Astrocyte of the spinal cord (primary cell): Measurements from ENCODE around the gene ZEB1.
"Not testable (repeated sequence)": the region's sequence is repeated elsewhere in the genome, so short reads cannot be mapped to it uniquely, and the experiment has no call there.

Experiments
- DNase-seq: peaks from one replicate; pipeline ENCODE4 v3.0.0; 2011; ENCODE audit warnings: low read depth, low spot score
- H3K4me3 ChIP-seq: 2 replicates; pipeline ENCODE4 v1.5.1; 2011; ENCODE audit warnings: low read depth, mild to moderate bottlenecking, low read length, moderate library complexity
- in situ Hi-C: cut with HindIII; loops from 2 replicates; pipeline ENCODE4 v1.10.0; 2017; ENCODE audit warnings: low sequenced_read_pairs
- TF ChIP-seq, protein P1 (sequence below): IDR thresholded peaks from 2 replicates; pipeline ENCODE4 v1.5.1; 2012; ENCODE audit warnings: low read depth, mild to moderate bottlenecking, low read length, inconsistent platforms

Gene ZEB1

DNA sequence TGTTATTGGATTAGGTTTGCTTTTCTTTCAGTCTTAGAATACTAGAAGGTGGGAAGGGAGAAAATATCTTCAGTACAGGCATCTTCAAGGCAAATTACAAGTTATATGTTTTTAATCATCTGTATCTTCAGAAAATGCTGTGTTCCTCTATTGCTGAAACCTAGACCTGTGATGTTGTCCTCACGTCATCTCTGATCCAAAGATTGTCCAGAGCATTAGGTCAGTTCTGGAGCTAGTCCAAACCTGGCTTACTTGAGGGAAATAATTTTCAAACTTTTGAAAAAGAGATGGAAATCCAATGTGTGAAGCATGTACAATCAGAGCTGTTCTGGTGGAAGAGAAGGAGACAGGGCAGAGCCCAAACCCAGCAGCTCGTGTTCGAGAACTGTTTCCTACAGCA is 217.3 kb downstream of the ZEB1 start:
- no peak overlapping the region for H3K4me3 ChIP-seq
- DNase-seq = no peak
- TF ChIP-seq, protein P1, sequence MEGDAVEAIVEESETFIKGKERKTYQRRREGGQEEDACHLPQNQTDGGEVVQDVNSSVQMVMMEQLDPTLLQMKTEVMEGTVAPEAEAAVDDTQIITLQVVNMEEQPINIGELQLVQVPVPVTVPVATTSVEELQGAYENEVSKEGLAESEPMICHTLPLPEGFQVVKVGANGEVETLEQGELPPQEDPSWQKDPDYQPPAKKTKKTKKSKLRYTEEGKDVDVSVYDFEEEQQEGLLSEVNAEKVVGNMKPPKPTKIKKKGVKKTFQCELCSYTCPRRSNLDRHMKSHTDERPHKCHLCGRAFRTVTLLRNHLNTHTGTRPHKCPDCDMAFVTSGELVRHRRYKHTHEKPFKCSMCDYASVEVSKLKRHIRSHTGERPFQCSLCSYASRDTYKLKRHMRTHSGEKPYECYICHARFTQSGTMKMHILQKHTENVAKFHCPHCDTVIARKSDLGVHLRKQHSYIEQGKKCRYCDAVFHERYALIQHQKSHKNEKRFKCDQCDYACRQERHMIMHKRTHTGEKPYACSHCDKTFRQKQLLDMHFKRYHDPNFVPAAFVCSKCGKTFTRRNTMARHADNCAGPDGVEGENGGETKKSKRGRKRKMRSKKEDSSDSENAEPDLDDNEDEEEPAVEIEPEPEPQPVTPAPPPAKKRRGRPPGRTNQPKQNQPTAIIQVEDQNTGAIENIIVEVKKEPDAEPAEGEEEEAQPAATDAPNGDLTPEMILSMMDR = no peak
- in situ Hi-C loops = no loop called here

GRCh38 chr10:31549896-31550295 is 230.9 kb downstream of the ZEB1 start:
- in situ Hi-C loops = no loop called here
- no peak for DNase-seq
- no peak overlapping the region for H3K4me3 ChIP-seq
- TF ChIP-seq, protein P1 = no peak

GRCh38 chr10:31554556-31554955 is 235.5 kb downstream of the ZEB1 start:
- H3K4me3 ChIP-seq = no peak overlapping the region
- in situ Hi-C loops = no loop called here
- TF ChIP-seq, protein P1 = no peak
- peak; percentile 81 for DNase-seq

DNA sequence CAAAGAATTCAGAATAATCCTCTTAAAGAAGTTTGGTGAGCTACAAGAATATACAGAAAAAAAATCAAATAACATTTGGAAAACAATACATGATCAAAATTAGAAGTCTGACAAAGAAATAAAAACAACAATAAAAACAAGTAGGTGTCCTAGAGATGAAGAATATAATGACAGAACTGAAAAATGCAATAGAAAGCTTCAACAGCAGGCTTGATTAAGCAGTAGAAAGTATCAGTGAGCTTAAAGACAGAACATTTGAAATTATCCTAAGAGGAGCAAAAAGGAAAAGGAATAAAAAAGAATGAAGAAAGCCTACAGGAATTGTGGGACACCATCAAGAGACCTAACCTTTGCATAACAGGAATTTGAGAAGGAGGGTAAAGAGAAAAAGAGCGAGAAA is 238.8 kb downstream of the ZEB1 start:
- no peak for DNase-seq
- TF ChIP-seq, protein P1 = no peak
- in situ Hi-C loops = no loop called here
- H3K4me3 ChIP-seq = no peak overlapping the region

DNA sequence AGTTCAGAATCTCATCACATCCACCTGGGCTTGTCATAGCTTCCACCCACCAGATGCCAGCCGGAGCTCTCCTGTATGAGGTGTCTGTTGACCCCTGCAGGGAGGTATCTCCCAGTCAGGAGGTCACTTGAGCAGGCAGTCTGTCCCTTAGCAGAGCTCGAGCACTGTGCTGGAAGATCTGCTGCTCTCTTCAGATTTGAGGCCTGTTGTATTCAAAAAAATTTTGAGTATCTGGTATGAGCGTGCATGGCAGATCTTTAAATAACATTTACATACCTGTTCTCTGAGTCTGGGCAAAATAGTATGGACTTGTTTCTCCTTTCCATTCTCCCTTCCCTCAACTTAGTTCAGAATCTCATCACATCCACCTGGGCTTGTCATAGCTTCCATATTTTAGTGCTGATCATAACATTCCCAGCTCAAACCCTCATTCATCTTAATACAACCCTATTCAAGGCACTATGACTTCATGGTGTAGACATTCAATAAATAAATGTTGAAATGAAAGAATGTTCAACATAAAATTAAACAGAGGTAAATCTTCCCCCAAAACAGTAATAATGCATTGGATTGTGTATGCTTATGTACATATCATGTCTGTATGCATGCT is 249.3 kb downstream of the ZEB1 start:
- H3K4me3 ChIP-seq, in situ Hi-C loops, DNase-seq: not testable (repeated sequence)

DNA sequence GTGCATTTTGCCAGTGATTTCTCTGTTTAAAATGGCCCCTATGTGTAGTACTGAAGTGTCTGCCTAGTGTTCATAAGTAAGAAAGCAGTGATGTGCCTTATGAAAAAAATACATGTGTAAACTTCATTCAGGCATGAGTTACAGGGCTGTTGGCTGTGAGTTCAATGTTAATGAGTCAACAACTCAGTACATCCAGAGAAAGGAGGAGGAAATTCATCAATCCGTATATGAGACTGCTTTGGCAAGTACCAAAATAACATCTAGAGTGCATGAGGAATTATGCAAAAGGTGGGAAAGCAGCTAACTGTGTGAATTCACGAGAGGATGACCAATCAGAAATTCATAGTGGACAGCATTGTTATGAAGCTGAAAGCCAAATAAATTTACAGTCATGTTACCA is 255.6 kb downstream of the ZEB1 start:
- H3K4me3 ChIP-seq = no peak overlapping the region
- in situ Hi-C loops = no loop called here
- DNase-seq = no peak
- TF ChIP-seq, protein P1 = no peak

DNA sequence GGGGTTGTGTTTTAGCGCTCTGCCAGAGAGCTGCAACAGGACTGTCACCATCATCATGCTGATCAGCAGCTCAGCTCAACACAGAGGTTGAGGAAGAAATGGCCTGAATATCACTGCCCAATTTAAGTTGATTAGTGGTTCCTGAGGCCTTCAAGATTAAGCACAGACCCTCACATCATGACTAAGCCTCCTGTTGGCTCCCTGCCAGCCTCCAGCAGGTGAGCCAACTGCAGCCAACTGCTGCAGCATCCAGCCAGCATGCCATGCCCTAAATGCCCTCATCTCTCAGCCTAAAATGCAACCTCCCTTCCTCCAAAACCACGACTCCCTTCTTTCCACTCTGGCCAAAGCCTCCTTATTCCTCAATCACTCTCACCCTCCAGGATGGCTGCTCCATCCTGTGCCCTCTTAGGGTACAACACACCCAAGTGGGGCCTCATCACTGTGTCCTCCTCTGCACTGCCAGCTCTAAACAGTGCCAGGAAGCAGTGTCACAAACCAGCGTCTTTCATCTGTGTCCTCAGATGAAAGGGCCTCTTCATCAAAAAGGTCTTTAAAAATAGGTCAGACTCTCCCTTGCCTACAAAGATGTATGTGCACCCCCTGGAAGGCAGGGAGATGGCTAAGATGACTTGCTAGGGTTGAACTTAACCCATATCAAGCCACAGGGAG is 259.3 kb downstream of the ZEB1 start:
- TF ChIP-seq, protein P1 = no peak
- in situ Hi-C loops = no loop called here
- no peak overlapping the region for H3K4me3 ChIP-seq
- DNase-seq = no peak
